ENCODE data around the gene LRP6.
"Not testable (repeated sequence)": the region's sequence is repeated elsewhere in the genome, so short reads cannot be mapped to it uniquely, and the experiment has no call there.

LRP6 gene

DNA sequence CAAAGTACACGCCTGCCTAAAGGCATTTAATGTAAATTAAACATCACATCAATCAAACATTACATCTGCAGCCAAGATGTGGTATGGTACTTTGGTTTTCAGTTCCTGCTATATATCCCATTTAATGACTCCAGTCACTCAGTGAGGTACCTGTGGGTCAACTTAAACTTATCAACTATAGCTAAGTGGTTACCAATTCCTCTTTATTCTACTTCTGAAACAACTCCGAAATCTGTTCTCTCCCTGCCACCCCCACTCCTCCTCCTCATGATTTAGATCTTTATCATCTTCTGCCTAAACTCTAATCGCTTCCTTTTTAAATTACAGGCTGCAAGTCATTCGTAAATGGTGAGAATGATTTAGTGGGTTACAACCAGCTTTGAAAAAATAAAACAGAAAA, 138.2 kb downstream of the LRP6 start:
- H3K4me3 ChIP-seq (ENCODE audit: low read depth, low read length): no peak overlapping the region
- no peaks in the 10 kb centered on the region for H3K27me3 ChIP-seq (ENCODE audit: control insufficient read depth, insufficient read depth, low read length)
- H3K36me3 ChIP-seq (ENCODE audit: control insufficient read depth, insufficient read depth, low read length): peaks cover 6% of the 10 kb centered on the region
- H3K9me3 ChIP-seq (ENCODE audit: control insufficient read depth, insufficient read depth, low read length): no peaks in the 10 kb centered on the region
- H3K9ac ChIP-seq (ENCODE audit: low read depth, low read length): no peak overlapping the region
- no peaks in the 10 kb centered on the region for H3K4me1 ChIP-seq (ENCODE audit: control insufficient read depth, insufficient read depth, low read length)

DNA sequence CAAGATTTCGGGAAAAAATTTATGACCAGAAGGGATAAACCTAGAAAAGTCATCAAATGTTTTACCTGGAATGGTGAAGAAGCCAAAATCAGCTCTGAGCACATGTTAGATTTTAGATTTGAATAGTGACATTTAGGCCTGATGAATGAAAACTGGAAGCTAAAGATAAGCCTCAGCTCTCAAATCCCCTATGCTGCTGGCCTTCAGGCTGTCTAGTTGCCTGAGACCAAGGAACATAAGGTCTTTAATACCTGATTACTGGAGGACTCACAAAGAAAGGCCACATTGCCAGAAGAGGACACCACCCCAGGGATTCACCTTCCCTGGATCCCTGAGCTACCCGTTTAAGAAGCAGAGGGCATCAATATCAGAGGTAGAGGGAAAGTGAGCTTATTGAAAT, 139.5 kb downstream of the LRP6 start:
- no peaks in the 10 kb centered on the region for H3K27me3 ChIP-seq (ENCODE audit: control insufficient read depth, insufficient read depth, low read length)
- no peaks in the 10 kb centered on the region for H3K9me3 ChIP-seq (ENCODE audit: control insufficient read depth, insufficient read depth, low read length)
- H3K4me1 ChIP-seq (ENCODE audit: control insufficient read depth, insufficient read depth, low read length): no peaks in the 10 kb centered on the region
- H3K9ac ChIP-seq (ENCODE audit: low read depth, low read length): no peak overlapping the region
- no peak overlapping the region for H3K4me3 ChIP-seq (ENCODE audit: low read depth, low read length)
- H3K36me3 ChIP-seq (ENCODE audit: control insufficient read depth, insufficient read depth, low read length): peaks cover 6% of the 10 kb centered on the region

DNA sequence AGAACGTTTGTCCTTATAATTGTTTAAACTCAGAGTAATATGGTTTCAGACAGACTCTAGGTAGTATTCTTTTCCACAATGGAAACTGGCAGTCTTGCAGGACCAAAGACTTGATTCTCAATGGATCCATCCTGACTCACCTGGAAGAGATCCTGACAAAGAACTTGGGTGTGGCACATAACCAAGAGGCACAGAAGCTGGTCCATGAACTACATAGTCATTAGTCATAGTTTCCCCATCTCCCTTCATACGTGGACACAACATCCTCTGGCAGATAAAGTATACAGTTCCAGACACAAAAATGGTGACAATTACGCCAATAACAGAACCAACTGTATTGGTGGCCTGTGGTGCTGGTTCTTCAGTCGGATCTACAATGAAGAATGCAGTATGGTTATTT, 140.3 kb downstream of the LRP6 start:
- Histone ChIP-seq H3K9me3 (ENCODE audit: control insufficient read depth, insufficient read depth, low read length) (no peaks in the 10 kb centered on the region), H3K4me3 (ENCODE audit: low read depth, low read length) (no peak overlapping the region), H3K4me1 (ENCODE audit: control insufficient read depth, insufficient read depth, low read length) (no peaks in the 10 kb centered on the region), H3K36me3 (ENCODE audit: control insufficient read depth, insufficient read depth, low read length) (peaks cover 6% of the 10 kb centered on the region), H3K27me3 (ENCODE audit: control insufficient read depth, insufficient read depth, low read length) (no peaks in the 10 kb centered on the region), H3K9ac (ENCODE audit: low read depth, low read length) (no peak overlapping the region)

DNA sequence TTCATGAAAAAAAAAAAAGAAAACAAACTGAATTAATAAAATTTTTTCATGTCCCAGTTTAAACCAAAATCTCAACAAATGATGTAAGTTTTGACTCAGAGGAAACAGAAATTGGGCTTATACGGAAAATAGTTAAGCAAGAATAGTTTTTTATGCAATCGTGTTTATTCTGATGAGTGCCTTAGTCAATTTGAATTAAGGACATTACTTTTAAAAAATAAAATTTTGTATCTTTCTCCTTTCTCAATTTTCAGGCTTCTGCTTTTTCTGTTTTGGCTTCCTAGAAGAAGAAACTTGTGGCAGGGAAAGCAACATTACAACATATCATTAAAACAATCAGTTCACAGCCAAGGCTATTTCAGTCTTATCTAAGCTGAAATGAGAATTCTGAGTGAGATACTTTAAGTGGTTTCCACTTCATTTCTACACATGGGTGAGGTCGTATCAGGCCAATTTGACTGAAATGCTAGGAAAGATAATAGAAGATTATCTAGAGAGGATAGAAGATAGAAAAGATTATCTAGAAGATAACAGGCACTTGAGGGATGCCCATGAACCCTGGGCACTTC, 143.7 kb downstream of the LRP6 start:
- peaks cover 6% of the 10 kb centered on the region for H3K36me3 ChIP-seq (ENCODE audit: control insufficient read depth, insufficient read depth, low read length)
- H3K9ac ChIP-seq (ENCODE audit: low read depth, low read length): no peak overlapping the region
- H3K9me3 ChIP-seq (ENCODE audit: control insufficient read depth, insufficient read depth, low read length): no peaks in the 10 kb centered on the region
- no peak overlapping the region for H3K4me3 ChIP-seq (ENCODE audit: low read depth, low read length)
- H3K27me3 ChIP-seq (ENCODE audit: control insufficient read depth, insufficient read depth, low read length): no peaks in the 10 kb centered on the region
- no peaks in the 10 kb centered on the region for H3K4me1 ChIP-seq (ENCODE audit: control insufficient read depth, insufficient read depth, low read length)

DNA sequence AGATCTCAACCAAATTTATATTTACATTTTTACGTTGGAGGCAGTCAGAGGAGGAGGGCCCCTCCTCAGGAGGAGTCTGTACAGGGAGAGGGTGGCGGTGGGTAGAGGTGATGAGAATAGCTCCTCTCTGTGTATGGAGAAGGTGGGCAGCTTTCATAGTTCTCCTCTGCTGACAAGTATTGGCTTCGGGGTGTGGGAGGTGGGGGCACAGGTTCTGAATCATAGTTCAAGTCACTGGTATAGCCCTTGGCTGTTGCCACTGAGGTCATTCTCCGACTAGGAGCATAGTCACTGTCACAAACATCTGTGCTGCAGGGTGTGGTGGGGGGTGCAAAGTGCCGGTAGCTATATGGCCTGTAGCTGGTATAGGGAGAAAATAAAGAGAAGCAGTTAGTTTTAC, 145.8 kb downstream of the LRP6 start:
- Histone ChIP-seq H3K27me3 (ENCODE audit: control insufficient read depth, insufficient read depth, low read length) (no peaks in the 10 kb centered on the region), H3K4me3 (ENCODE audit: low read depth, low read length) (no peak overlapping the region), H3K36me3 (ENCODE audit: control insufficient read depth, insufficient read depth, low read length) (peaks cover 1% of the 10 kb centered on the region), H3K9ac (ENCODE audit: low read depth, low read length) (no peak overlapping the region), H3K9me3 (ENCODE audit: control insufficient read depth, insufficient read depth, low read length) (no peaks in the 10 kb centered on the region), H3K4me1 (ENCODE audit: control insufficient read depth, insufficient read depth, low read length) (no peaks in the 10 kb centered on the region)

DNA sequence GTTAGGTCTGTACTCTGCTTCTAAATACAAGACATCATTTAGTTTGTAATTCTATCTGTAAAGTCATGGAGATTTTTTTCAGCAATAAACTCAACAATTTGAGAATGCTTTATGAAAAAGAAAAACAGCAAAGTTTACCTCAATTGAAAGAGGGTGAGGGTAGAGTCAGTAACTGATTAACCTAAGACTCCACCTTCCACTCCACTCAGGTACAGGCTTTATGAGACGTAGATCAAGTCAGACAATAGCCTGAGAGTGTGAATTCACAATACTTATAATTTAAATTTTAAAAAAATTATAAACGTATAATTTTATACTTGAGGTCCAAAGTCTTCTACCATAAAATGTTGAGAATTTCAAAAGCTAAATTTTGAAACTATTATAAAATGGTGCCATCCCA, 150.2 kb downstream of the LRP6 start:
- H3K36me3 ChIP-seq (ENCODE audit: control insufficient read depth, insufficient read depth, low read length): no peaks in the 10 kb centered on the region
- no peaks in the 10 kb centered on the region for H3K4me1 ChIP-seq (ENCODE audit: control insufficient read depth, insufficient read depth, low read length)
- H3K9ac ChIP-seq (ENCODE audit: low read depth, low read length): no peak overlapping the region
- no peaks in the 10 kb centered on the region for H3K9me3 ChIP-seq (ENCODE audit: control insufficient read depth, insufficient read depth, low read length)
- H3K4me3 ChIP-seq (ENCODE audit: low read depth, low read length): no peak overlapping the region
- H3K27me3 ChIP-seq (ENCODE audit: control insufficient read depth, insufficient read depth, low read length): no peaks in the 10 kb centered on the region

DNA sequence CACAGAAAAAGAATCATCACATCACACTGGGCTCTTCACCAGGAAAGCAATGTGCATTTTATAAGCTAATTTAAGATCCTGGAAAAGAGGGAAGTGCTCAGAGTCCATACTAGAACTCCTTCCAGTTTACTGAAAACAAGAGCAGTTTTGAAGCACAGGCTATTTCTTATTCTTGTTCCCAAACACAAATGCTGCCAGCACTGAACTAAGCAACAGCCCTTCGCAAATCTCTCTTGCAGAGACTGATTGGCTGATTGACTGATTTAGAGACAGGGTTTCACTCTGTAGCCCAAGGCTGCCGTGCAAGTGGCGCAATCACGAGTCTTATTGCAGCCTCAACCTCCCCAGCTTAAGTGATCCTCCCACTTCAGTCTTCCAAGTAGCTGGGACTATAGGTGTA, 151.3 kb downstream of the LRP6 start:
- Histone ChIP-seq H3K4me1 (ENCODE audit: control insufficient read depth, insufficient read depth, low read length) (no peaks in the 10 kb centered on the region), H3K9me3 (ENCODE audit: control insufficient read depth, insufficient read depth, low read length) (no peaks in the 10 kb centered on the region), H3K4me3 (ENCODE audit: low read depth, low read length) (no peak overlapping the region), H3K27me3 (ENCODE audit: control insufficient read depth, insufficient read depth, low read length) (no peaks in the 10 kb centered on the region), H3K9ac (ENCODE audit: low read depth, low read length) (no peak overlapping the region), H3K36me3 (ENCODE audit: control insufficient read depth, insufficient read depth, low read length) (no peaks in the 10 kb centered on the region)

DNA sequence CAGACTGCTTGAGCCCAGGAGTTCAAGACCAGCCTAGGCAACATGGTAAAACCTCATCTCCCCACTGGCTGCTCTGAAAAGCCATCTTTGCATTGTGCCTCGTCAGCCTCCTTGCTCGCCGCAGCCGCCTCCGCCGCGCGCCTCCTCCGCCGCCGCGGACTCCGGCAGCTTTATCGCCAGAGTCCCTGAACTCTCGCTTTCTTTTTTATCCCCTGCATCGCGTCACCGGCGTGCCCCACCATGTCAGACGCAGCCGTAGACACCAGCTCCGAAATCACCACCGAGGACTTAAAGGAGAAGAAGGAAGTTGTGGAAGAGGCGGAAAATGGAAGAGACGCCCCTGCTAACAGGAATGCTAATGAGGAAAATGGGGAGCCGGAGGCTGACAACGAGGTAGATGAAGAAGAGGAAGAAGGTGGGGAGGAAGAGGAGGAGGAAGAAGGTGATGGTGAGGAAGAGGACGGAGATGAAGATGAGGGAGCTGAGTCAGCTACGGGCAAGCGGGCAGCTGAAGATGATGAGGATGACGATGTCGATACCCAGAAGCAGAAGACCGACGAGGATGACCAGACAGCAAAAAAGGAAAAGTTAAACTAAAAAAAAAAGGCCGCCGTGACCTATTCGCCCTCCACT, 155.8 kb downstream of the LRP6 start:
- not testable (repeated sequence) for H3K4me1 ChIP-seq (ENCODE audit: control insufficient read depth, insufficient read depth, low read length); H3K4me3 ChIP-seq (ENCODE audit: low read depth, low read length); H3K9me3 ChIP-seq (ENCODE audit: control insufficient read depth, insufficient read depth, low read length); H3K27me3 ChIP-seq (ENCODE audit: control insufficient read depth, insufficient read depth, low read length); H3K9ac ChIP-seq (ENCODE audit: low read depth, low read length); H3K36me3 ChIP-seq (ENCODE audit: control insufficient read depth, insufficient read depth, low read length)

DNA sequence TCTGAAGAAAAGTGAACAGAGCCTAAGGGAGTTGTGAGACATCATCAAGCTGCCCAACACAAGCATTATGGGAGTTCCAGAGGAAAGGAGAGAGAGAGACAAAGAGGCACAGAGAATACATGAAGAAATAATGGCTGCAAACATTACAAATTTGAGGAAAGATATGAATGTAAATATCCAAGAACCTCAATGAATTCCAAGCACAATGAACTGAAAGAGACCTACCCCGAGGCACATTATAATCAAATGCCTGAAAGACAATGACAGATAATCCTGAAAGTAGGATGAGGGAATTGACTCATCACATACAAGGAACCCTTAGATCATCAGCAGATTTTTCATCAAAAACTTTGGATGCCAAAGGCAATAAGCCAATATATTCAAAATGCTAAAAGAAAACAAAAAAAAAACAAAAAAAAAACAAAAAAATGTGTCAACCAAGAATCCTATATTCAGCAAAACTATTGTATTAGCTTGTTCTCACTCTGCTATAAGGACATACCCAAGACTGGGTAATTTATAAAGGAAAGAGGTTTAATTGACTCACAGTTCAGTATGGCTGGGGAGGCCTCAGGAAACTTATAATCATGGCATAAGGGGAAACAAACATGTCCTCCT, 158.3 kb downstream of the LRP6 start:
- Histone ChIP-seq H3K4me1 (ENCODE audit: control insufficient read depth, insufficient read depth, low read length) (no peaks in the 10 kb centered on the region), H3K9me3 (ENCODE audit: control insufficient read depth, insufficient read depth, low read length) (no peaks in the 10 kb centered on the region), H3K4me3 (ENCODE audit: low read depth, low read length) (no peak overlapping the region), H3K27me3 (ENCODE audit: control insufficient read depth, insufficient read depth, low read length) (no peaks in the 10 kb centered on the region), H3K9ac (ENCODE audit: low read depth, low read length) (no peak overlapping the region), H3K36me3 (ENCODE audit: control insufficient read depth, insufficient read depth, low read length) (no peaks in the 10 kb centered on the region)

DNA sequence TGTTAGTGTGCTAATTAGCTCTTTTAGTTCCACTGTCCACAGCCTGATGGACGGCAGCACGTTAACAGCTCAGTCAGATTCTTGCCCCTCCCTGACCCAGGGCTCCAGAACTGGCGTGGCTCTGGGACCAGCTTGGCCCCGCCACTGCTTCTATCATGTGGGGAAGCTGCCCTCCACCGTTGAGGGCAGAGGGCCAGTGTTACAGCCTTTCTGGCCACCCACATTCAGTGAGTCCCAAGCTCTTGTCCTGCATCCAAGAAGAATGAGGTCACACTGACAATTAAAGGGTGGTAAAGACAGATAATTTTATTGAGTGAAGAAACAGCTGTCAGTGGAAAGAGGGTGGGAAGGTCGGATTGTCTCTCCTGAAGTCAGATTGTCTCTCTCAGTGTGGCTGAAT, 159.2 kb downstream of the LRP6 start:
- Histone ChIP-seq H3K4me1 (ENCODE audit: control insufficient read depth, insufficient read depth, low read length) (no peaks in the 10 kb centered on the region), H3K27me3 (ENCODE audit: control insufficient read depth, insufficient read depth, low read length) (no peaks in the 10 kb centered on the region), H3K9ac (ENCODE audit: low read depth, low read length) (no peak overlapping the region), H3K4me3 (ENCODE audit: low read depth, low read length) (no peak overlapping the region), H3K36me3 (ENCODE audit: control insufficient read depth, insufficient read depth, low read length) (no peaks in the 10 kb centered on the region), H3K9me3 (ENCODE audit: control insufficient read depth, insufficient read depth, low read length) (no peaks in the 10 kb centered on the region)

DNA sequence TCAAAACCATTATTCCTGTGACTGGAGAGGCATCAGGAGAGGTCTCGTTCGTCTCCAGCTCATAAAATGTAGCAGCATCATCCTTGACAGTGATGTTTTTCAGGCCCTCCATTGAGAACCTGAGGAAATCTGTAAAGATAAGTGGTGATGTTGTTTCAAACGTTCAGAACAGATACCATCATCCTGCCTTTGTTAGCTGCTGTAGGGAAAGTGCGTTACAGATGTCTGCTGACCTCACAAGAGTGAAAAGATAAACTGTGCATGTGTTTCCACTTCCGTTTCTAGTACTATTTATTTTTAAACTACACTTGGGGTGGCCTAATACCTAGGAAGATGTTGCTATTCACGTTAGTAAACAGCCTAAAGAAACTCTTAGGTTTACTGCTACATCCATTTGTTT, 167.7 kb downstream of the LRP6 start:
- H3K9me3 ChIP-seq (ENCODE audit: control insufficient read depth, insufficient read depth, low read length): no peaks in the 10 kb centered on the region
- no peaks in the 10 kb centered on the region for H3K36me3 ChIP-seq (ENCODE audit: control insufficient read depth, insufficient read depth, low read length)
- no peaks in the 10 kb centered on the region for H3K4me1 ChIP-seq (ENCODE audit: control insufficient read depth, insufficient read depth, low read length)
- H3K4me3 ChIP-seq (ENCODE audit: low read depth, low read length): no peak overlapping the region
- no peak overlapping the region for H3K9ac ChIP-seq (ENCODE audit: low read depth, low read length)
- H3K27me3 ChIP-seq (ENCODE audit: control insufficient read depth, insufficient read depth, low read length): no peaks in the 10 kb centered on the region

DNA sequence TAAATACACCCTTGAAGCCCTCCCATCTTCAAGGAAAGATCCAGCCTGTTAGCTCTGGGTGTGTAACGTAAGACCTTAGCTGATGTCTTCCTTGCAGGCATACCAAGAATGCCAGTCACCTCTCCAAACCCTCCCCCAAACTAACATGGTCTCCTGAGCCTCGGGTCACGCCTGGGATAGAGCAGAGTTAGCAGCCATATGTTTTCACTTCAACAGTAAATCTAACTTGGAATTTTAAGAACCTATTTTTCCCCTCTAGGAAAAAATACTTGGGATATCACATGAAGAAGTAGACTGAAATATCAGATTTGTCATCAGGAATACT, 168.2 kb downstream of the LRP6 start:
- Histone ChIP-seq H3K36me3 (ENCODE audit: control insufficient read depth, insufficient read depth, low read length) (no peaks in the 10 kb centered on the region), H3K9me3 (ENCODE audit: control insufficient read depth, insufficient read depth, low read length) (no peaks in the 10 kb centered on the region), H3K4me1 (ENCODE audit: control insufficient read depth, insufficient read depth, low read length) (no peaks in the 10 kb centered on the region), H3K27me3 (ENCODE audit: control insufficient read depth, insufficient read depth, low read length) (no peaks in the 10 kb centered on the region), H3K9ac (ENCODE audit: low read depth, low read length) (no peak overlapping the region), H3K4me3 (ENCODE audit: low read depth, low read length) (no peak overlapping the region)
